ENCODE measurements around the gene DNAJC21.

DNA sequence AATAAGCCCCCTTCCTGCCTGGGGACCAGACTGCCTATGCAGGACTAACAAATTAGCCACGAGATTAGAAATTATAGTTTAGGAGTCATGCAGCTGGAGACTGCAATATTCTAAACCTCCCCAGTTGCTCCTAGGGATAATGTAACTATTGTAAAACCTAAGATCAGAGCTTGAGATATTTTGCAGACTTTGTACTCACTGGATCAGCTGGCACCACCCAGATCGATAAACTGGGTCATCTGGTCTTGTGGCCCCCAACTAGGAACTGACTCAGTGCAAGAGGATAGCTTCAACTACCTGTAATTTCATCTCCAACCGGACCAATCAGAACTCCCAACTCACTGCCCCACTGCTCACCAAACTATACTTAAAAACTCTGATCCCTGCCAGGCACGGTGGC lies 38.2 kb downstream of the DNAJC21 start:
- TF ChIP-seq, protein P1, sequence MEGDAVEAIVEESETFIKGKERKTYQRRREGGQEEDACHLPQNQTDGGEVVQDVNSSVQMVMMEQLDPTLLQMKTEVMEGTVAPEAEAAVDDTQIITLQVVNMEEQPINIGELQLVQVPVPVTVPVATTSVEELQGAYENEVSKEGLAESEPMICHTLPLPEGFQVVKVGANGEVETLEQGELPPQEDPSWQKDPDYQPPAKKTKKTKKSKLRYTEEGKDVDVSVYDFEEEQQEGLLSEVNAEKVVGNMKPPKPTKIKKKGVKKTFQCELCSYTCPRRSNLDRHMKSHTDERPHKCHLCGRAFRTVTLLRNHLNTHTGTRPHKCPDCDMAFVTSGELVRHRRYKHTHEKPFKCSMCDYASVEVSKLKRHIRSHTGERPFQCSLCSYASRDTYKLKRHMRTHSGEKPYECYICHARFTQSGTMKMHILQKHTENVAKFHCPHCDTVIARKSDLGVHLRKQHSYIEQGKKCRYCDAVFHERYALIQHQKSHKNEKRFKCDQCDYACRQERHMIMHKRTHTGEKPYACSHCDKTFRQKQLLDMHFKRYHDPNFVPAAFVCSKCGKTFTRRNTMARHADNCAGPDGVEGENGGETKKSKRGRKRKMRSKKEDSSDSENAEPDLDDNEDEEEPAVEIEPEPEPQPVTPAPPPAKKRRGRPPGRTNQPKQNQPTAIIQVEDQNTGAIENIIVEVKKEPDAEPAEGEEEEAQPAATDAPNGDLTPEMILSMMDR (IDR thresholded peaks at IDR 0.05) = no peak
- TF ChIP-seq SMC3 (IDR thresholded peaks at IDR 0.05) = no peak
- TF ChIP-seq RFX5 (IDR thresholded peaks at IDR 0.05) = no peak
- TF ChIP-seq RCOR1 (IDR thresholded peaks at IDR 0.05; ENCODE audit: low read depth, low read length) = no peak
- no peak for TF ChIP-seq FOSB (CRISPR knock-in tag; IDR thresholded peaks at IDR 0.05)
- TF ChIP-seq POLR2A (IDR thresholded peaks at IDR 0.05; ENCODE audit: low read length) = no peak
- TF ChIP-seq, protein P2, sequence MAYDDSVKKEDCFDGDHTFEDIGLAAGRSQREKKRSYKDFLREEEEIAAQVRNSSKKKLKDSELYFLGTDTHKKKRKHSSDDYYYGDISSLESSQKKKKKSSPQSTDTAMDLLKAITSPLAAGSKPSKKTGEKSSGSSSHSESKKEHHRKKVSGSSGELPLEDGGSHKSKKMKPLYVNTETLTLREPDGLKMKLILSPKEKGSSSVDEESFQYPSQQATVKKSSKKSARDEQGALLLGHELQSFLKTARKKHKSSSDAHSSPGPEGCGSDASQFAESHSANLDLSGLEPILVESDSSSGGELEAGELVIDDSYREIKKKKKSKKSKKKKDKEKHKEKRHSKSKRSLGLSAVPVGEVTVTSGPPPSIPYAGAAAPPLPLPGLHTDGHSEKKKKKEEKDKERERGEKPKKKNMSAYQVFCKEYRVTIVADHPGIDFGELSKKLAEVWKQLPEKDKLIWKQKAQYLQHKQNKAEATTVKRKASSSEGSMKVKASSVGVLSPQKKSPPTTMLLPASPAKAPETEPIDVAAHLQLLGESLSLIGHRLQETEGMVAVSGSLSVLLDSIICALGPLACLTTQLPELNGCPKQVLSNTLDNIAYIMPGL (CRISPR knock-in tag; IDR thresholded peaks at IDR 0.05; ENCODE audit: borderline replicate concordance) = no peak
- TF ChIP-seq, protein P3, sequence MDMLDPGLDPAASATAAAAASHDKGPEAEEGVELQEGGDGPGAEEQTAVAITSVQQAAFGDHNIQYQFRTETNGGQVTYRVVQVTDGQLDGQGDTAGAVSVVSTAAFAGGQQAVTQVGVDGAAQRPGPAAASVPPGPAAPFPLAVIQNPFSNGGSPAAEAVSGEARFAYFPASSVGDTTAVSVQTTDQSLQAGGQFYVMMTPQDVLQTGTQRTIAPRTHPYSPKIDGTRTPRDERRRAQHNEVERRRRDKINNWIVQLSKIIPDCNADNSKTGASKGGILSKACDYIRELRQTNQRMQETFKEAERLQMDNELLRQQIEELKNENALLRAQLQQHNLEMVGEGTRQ (IDR thresholded peaks at IDR 0.05) = no peak
- TF ChIP-seq CHD4 (IDR thresholded peaks at IDR 0.05; ENCODE audit: borderline replicate concordance) = no peak
- no peak for TF ChIP-seq FOSL2 (IDR thresholded peaks at IDR 0.05)
- no peak for TF ChIP-seq FOSL2 (CRISPR knock-in tag; IDR thresholded peaks at IDR 0.05)
- TF ChIP-seq HOXB13 (CRISPR knock-in tag; IDR thresholded peaks at IDR 0.05; ENCODE audit: low read depth) = no peak
- no peak for TF ChIP-seq KDM5A (IDR thresholded peaks at IDR 0.05)
